IPS-NIHi11 (cell line): ENCODE measurements around the gene DEPP1.
"Not testable (repeated sequence)": the region's sequence is repeated elsewhere in the genome, so short reads cannot be mapped to it uniquely, and the experiment has no call there.

ENCODE experiments used
- DNase-seq: peaks from one replicate; pipeline ENCODE4 v3.0.0; 2012; ENCODE audit warnings: mixed read lengths, low spot score

The DEPP1 gene, protein sequence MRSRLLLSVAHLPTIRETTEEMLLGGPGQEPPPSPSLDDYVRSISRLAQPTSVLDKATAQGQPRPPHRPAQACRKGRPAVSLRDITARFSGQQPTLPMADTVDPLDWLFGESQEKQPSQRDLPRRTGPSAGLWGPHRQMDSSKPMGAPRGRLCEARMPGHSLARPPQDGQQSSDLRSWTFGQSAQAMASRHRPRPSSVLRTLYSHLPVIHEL

DNA sequence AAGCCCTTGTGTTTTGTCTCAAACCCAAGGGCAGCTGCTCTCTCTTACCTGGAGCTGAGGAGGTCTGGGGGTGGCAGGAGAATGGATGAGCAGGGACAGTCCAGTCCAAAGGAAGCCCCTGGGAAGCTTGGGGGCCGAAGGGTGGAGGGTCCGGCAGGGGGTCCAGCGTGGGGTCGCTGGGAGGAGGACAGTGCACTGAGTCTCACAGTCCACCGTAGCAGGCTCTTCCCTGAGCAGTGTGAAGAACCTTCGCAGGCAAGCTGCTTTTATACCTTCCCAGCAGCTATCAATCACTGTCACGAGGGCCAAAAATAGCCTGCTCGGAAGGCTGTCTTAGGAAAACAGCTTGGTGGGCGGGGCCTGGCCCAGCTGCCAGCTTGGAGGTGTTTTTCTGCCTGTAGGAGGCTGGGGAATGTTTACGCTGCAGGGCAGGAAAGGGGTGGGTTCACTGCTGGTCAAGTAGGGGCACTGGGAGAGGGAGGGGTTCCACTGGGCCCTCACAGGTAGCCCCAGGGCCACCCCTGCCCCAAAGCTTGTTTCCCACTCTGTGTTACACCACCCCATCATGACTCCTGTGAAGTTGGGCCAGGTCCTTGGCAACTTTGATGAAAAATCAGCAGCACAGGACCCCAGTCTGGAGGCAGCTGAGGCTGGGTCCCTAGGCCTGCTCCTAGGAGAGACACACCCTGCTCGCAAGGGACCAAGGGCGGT, at the start of gene DEPP1:
DEPP1 (minus strand) TSS at position 240 of the 711 bp plus-strand sequence. CDS start 779 bp downstream, outside the sequence.
- peak; percentile 82 for DNase-seq

DNA sequence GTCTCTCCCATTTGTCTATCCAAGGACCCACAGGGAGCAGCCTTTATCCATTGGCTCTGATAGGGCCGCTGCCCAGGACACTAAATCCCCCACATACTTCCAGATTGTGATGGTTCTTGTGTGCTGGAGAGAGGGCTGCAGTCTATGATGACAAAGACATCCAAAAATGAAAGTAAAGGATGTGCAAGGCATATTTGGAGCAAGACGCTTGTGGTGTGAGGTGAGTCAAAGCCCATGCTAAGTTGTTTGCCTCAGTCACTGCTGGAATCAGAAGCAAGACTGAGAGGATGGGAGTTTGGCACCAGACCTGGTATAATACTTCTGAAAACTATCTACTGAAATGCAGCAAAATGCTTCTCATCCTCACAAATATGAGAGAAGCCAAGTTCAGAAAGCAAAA, 44.8 kb upstream of the DEPP1 start:
- DNase-seq = no peak

DNA sequence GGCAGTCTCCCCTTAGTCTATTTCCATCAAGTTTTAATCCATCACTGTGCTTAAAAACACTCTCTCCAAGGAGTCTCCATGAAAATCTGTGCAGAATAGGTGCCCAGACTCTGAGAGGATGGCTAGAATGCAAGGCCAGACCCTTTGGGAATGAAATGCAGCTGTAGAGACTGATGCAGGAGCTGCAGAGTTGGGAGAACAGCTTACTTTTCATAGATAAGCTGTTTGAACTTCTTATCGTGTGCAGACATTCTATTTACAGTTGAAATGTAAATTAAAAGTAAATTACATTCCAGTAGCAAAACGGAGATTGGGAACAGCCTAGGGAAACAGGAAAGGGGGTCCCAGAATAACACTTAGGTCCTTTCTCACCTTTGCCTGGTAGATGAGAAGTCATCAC, 37.0 kb upstream of the DEPP1 start:
- DNase-seq = no peak

DNA sequence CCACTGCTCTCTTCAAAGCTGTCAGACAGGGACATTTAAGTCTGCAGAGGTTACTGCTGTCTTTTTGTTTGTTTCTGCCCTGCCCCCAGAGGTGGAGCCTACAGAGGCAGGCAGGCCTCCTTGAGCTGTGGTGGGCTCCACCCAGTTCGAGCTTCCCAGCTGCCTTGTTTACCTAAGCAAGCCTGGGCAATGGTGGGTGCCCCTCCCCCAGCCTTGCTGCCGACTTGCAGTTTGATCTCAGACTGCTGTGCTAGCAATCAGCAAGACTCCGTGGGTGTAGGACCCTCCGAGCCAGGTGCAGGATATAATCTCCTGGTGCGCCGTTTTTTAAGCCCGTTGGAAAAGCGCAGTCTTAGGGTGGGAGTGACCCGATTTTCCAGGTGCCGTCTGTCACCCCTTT, 35.9 kb upstream of the DEPP1 start:
- not testable (repeated sequence) for DNase-seq

DNA sequence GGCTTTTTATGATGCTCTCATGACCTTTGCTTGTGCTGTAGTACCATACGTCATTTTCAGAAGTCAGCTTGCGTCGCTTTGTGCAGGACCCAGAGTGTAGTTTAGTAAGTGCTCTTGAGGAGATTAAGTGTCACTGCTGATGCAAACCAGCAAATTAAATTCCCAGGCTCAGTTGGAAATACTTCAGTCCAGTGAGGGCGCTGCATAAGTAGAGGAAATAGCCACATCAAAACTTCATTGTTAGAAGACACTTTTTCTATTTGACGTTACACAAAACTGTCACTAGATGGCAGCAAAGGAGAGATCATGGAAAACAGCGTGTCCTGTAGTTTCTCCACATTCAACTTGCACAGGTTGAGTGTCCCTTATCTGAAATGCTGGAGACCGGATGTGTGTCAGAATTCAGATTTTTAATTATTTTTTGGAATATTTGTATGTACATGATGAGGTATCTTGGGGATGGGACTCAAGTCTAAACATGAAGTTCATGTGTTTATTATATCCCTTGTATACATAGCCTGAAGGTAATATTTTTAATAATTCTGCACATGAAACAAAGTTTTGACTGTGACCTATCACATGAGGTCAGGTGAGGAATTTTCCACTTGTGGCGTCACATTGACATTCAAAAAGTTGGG, 30.0 kb upstream of the DEPP1 start:
- DNase-seq = peak; percentile 77

DNA sequence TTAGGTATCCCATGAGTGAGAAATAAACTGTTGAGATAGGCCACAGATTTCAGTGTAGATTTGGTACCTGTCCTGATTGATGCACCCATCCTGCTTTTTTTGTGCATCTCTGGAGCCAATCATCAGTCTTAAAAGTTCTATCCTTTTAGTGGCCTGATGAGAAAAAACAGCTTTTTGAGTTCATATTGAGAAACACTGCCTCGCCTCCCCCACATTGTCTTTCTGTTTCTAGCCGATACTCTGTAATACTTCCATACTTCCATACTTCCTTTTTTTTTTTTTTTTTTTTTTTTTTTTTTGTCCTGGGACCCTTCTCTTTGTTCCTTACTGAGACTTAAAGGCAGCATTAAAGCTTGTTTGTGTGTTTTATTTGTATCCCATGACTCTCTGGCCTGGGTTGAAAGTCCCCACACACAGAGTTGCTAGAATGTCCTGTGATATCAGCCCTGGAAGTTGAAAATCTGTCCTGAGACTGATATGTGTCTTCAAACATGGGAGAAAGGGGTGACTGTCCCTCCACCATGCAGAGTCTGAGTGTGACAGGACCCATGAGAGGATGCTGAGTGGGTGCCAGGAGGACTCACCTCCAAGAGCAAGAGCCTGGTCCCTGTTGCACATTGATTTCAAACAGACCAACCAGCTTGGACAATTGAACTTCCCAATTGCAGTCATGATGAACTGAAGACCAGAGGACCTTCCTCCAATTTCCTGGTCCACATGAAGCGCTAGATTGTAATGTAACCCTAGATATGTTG, 27.8 kb upstream of the DEPP1 start:
- no peak for DNase-seq

DNA sequence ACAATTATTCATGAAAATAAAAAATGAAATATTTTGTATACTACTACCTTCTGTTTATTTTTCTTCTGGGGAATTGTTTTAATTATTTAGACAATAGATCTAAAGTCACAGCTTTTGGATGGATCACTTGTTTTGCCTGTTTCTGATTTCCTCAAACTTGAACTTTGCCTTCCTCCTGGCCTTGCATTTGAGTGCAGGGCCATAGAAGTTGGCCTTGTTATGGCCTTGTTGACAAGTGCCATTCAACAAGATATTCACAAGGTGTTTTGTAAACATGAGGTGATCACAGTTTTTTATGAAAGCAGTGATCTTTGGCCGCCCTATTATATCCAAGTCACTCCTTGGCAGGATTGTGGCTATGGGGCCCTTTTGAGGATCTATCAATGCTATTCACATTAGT, 26.7 kb upstream of the DEPP1 start:
- no peak for DNase-seq

DNA sequence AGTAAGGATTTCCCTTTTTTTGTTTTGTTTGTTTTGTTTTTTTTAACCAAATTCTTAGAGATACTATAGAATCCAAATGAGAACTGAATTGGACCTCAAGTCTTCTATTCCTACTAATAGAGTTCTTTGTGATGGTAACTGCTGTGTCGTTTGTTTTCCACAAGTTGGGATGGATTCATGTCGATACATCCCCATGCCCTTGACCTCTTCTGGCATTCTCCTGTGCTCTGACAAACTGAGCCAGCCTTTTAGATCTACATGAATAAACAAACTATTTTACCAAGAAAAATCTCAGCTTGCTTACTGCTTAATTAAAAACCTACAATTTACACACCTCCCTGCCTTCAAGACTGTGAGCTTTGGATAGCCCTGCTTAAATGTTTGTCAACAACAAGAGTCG, 26.1 kb upstream of the DEPP1 start:
- DNase-seq = no peak

DNA sequence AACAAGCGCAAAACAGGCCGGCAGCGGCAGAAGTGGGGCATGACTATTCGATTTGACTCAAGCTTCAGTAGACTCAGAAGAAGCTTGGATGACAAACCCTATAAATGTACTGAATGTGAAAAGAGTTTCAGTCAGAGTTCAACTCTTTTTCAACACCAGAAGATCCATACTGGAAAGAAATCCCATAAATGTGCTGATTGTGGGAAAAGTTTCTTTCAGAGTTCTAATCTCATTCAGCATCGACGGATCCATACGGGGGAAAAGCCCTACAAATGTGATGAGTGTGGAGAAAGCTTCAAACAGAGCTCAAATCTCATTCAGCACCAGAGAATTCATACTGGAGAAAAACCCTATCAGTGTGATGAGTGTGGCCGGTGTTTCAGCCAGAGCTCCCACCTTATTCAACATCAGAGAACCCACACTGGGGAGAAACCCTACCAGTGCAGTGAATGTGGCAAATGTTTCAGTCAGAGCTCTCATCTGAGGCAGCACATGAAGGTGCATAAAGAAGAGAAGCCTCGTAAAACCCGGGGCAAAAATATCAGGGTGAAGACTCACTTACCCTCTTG, 24.9 kb upstream of the DEPP1 start:
- DNase-seq = no peak

DNA sequence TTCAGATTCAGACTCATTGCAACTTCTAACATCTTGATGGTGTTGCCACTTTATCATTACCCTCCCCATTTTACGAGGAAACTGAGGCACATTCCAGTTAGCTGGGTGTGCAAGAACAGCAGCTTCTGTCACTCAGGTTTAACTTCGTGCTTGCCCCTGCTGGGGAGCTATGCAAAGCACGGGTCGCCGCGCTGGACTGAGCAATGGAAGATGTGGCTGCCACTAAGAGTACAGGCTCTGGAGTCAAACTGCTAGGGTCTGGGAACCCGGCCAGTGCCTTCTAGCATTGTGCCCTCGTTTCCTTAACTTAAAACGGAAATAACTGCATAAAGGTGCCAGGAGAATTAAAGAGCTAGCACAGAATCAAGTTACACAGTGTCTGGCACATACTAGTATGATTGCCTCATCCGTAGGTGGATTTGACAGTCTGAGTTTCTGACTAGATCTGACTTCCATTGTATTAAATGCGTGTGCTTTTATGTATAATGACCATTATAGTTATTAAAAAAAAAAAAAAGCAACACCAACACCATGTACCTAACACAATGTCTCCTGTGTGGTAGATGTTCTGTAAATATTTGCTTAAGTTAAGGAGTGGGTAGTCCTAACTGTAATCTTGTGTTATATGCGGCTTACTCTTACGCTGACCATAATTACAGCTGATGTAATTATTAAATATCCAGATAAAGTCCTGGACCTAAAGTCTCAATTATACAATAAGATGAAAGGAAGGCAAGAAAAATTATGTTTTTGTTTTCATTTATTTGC, 23.0 kb upstream of the DEPP1 start:
- peak; percentile 55 for DNase-seq

DNA sequence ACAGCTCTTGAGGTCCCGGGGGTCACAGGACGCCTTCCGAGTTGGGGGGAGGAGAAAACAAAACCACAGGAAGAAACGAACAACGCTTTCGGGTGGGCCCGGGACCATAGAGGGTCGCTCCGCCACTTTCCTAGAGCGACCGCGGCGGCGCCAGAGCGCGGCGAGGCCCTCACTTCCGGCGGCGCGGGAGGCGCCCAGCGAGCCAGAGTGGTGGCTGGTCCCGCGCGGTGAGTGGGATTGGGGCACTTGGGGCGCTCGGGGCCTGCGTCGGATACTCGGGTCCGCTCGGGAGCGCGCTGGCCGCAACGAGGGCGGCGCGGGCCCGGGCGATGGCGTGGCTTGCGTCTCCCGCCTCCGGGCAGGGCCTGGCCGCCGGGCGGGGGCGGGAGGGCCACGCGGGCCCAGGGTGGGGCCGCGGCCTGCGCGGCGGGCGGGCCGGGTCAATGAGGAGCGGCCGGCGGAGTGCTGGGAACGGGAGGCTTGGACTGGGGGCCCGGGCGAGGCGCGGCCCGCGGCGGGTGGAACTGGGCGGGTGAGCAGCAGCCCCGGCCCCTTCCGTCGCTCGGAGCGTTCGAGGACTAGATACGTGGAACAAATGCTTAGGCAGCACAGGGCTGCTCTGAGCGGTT, 22.3 kb upstream of the DEPP1 start, which contains the start of gene ZNF22:
ZNF22 (plus strand) TSS at position 172 of the 629 bp plus-strand sequence. CDS start 2,446 bp downstream, outside the sequence.
- DNase-seq = peak; percentile 84

DNA sequence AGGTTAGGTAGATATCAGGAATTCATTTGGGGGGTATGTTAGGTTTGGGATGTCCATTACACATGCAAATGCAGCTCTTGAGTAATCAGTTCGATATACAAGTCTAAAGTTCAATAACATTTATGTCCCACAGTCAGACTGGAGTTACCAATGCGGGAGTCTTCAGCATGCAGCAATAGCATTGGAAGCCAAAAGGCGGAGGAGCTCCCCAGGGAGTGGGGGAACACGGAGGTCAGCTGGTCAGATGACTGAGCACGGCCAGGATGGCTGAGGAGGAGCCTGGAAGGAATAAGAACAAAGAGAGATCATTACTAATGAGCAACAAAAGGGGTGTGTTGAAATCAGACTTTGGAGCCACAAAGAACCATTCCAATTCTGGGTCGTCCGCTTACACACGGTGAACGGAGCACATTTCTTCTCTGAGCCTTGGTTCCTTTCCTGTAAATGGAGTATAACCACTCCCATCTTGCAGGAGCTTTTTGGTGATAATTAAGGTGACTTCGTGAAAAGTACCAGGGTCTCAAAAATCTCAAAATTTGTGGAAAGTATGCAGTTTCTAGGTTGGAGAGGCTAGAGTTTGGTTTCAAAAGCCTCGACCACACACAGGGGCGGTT, 21.6 kb upstream of the DEPP1 start:
- peak; percentile 19 for DNase-seq

DNA sequence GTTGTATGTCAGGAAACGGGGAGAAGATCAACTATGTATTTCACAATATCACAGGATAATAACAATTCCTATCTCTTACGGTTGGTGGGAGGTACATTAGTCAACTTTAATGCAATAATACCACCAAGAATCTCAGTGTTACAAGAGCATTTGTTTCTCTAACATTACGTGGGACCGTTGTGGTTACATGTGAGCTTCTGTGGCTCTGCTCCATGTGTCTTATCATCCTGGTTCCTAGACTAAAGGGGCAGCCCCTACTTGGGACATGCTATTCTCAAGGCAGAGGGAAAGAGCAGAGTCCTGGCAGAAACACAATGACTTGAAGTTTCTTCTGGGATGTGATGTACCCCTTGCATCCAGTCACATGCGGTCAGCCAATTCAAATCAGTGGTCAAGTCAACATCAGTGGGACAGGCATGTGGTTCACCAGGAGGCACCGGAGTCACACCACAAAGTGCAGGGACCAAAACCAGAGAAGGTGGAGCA, 19.6 kb upstream of the DEPP1 start:
- no peak for DNase-seq

DNA sequence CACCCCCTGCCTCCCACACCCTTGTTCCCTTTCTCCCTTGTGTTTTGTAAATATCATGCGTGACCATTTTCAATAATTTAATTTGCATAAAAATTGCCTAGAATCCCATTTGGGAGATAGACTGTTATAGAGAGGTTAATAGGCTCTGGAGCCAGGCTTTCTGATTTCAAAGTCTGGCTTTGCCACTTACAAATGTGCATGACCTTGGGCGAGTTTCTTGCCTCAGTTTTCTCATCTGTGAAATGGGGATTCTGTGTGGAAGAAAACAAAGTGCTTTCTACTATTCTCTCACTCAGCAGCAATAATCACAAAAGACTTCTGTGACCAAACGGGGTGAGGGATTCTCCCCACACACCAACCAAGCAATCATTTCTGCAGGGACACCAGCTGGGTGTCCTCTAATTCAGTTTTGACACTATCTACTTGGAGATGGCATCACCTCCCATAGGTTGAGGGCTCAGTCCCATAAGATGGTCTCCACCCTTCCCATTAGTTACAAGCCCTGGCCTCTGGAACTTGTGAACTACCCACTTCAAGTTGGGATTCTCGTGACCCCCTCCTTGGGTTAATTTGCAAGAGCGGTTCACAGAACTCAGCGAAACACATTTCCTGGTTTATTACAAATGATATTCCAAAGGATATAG, 18.6 kb upstream of the DEPP1 start:
- no peak for DNase-seq

DNA sequence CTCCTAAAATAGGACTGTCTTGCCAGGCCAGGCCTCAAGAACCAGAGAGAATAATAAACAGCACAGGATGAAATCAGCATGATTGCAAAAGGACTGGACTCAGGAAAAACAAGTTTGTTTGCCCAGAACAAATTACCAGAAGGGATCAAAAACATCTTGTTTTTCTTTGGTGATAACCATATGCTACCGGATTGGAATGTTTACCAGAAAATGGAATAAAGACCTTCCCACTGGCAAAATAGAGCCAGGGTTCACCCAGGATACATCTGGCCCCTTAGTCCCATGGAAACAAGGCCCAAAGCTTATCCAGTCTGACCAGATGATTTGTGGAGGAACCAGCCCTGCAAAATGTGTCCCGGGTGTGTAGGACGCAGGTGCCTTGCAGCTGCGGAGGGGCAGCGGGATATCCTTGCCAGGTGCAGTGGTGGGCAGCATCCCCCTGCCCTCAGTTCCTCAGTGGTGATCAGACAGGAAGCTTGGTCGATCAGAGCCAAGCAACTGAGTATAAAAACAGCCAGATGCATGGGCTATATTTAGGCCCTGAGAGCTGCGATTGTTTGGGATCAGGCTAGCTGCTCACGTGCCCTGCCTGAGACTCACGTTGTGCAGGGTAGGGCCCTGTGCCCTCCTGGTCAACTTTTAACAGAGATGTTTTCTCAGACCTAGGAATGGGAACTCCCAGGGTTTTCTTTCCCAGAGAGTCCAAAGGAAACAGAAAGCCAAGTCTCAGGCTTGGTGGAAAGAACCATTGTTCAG, 17.5 kb upstream of the DEPP1 start:
- no peak for DNase-seq

DNA sequence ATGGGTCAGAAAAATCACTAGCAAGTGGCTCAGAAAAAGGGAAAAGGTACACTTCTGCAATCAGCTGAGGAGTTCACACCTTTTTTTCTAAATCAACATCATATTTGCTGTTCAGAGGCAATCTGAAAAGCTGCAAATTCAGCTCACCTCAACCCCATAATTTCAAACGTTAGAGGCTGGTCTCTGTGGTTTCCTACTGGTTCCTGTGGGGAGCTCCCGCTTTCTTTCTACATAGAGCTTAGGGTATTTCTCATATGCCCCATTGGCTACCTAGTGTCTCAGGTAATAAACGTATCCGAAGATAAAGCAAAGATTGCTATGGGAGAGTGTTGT, 16.9 kb upstream of the DEPP1 start:
- DNase-seq = no peak

DNA sequence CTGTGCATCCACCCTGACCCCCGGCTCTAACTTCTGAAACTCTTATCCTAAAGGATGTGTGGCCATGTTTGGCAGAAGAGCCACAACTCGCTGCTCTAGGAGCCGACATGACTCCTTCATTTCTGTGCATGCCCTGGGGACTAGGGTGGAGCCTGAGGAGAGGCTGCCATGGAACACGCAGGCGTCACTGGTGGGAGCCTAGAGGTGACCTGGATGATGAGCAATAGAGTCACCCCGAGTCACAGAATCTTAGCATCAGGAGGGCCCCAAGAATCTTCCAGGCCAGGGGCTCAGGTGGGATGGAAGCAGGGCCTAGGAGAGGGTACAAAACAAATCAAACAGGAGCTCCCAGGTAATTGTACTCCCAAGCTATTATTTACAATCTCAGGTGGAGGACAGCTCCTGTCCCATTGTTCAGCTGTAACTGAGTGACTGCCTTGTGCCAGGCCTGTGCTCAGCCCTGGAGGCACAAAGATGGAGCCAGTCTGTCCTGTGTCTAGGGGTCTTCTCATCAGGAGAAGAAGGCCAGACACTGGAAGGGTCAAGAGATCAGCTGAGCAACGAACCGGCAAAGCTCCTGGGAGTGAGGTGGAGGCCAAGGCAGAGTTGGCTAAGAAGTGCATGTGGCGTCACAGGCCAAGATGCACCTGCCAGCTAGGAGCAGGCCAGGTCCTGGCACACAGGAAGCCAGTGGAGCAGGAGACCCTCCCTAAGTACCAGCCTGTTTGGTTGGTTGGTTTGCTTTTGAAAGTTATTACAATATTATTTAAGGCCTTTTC, 16.3 kb upstream of the DEPP1 start:
- DNase-seq = no peak
